Measurements from ENCODE around the gene PNMT. TPM values are rescaled to one million over a fixed set of nuclear protein-coding genes. Genes with fewer than 3 reads are reported as not detected.

The PNMT gene
- total and polyA plus RNA-seq, 2 of the 13 experiments (the other 11 are each of a cell fraction or from before 2014, with no cell fraction given): 0.25 TPM; not detected in 1

- Histone ChIP-seq H3K4me2 (ENCODE audit: low read depth, low read length) (no peak overlapping the region), H3K4me1 (ENCODE audit: insufficient read depth, low read length) (peaks cover 39% of the 10 kb centered on the region), H3K4me3 (replicated peaks in 1 of 3; ENCODE audit: insufficient read depth in 1 of 3, low read depth in 2 of 3, low read length in 3 of 3) (no peak overlapping the region), H2AFZ (ENCODE audit: low read length) (no peak overlapping the region), H3K27ac (ENCODE audit: extremely low read length, insufficient read depth, low read length) (no peak overlapping the region), H3K9ac (ENCODE audit: insufficient read depth, low read depth, low read length) (no peak overlapping the region), H3K27me3 (ENCODE audit: control insufficient read depth in 1 of 2, insufficient read depth in 2 of 2, low read length in 2 of 2) (peaks cover 2 to 14% of the 10 kb centered on the region in 2 experiments; a peak in 4 of 5 replicates), H3K79me2 (ENCODE audit: insufficient read depth, low read length) (no peaks in the 10 kb centered on the region), H3K36me3 (replicated peaks in 1 of 2; ENCODE audit: control insufficient read depth in 1 of 2, insufficient read depth in 2 of 2, low read length in 2 of 2) (peaks cover 22 to 26% of the 10 kb centered on the region in 2 experiments; a peak in 4 of 5 replicates), H4K20me1 (ENCODE audit: insufficient read depth, low read length) (no peaks in the 10 kb centered on the region), H3K9me3 (ENCODE audit: low read length) (no peaks in the 10 kb centered on the region)
- BruUV-seq (replicated peaks): no TSS peak
- in situ Hi-C loops (cut with HindIII; ENCODE audit: extremely low pct_ligation_motif_present, low pct_unique_long_range_greater_than_20kb) (no loop called here), intact Hi-C loops (cut with micrococcal nuclease; ENCODE audit: unreplicated experiment) (no loop called here)
- DNase-seq (ENCODE audit: low spot score) (no peak), ATAC-seq (no peak), FAIRE-seq (no peak)
- POLR2A ChIA-PET: no interaction called here
- WGBS (ENCODE audit: low lambda C conversion rate): 93% methylated on average over 8 of the region's 8 CpGs
- CTCF ChIA-PET (ENCODE audit: low intra/inter-chr PET ratio, low total read pairs): interaction anchor here (3.6 kb wide), 1 partner anchor 39 kb away, joined by 22 read pairs; no protein-coding TSS in a partner anchor
- TF ChIP-seq SALL1 (CRISPR knock-in tag; IDR thresholded peaks at IDR 0.05) (no peak), ZMYM3 (CRISPR knock-in tag; IDR thresholded peaks at IDR 0.05) (0 out of 2 replicates have a peak, but pooled peaks have one; percentile 12)
These were observed 6.3 kb upstream of the PNMT start for GRCh38 chr17:39661744-39662541.

GRCh38 chr17:39662551-39663339 is 5.5 kb upstream of the PNMT start:
- H3K9ac ChIP-seq (ENCODE audit: insufficient read depth, low read depth, low read length): no peak overlapping the region
- no peaks in the 10 kb centered on the region for H3K9me3 ChIP-seq (ENCODE audit: low read length)
- ATAC-seq: no peak
- 93% methylated on average over 16 of the region's 22 CpGs for WGBS (ENCODE audit: low lambda C conversion rate)
- no peak for FAIRE-seq
- no TSS peak for BruUV-seq (replicated peaks)
- CTCF ChIA-PET (ENCODE audit: low intra/inter-chr PET ratio, low total read pairs): interaction anchor here (3.6 kb wide), 1 partner anchor 40 kb away, joined by 22 read pairs; no protein-coding TSS in a partner anchor
- intact Hi-C loops (cut with micrococcal nuclease; ENCODE audit: unreplicated experiment) (no loop called here), in situ Hi-C loops (cut with HindIII; ENCODE audit: extremely low pct_ligation_motif_present, low pct_unique_long_range_greater_than_20kb) (no loop called here)
- H3K4me2 ChIP-seq (ENCODE audit: low read depth, low read length): no peak overlapping the region
- H3K36me3 ChIP-seq (replicated peaks in 1 of 2; ENCODE audit: control insufficient read depth in 1 of 2, insufficient read depth in 2 of 2, low read length in 2 of 2): peaks cover 21 to 26% of the 10 kb centered on the region in 2 experiments; a peak in 4 of 5 replicates
- no peaks in the 10 kb centered on the region for H4K20me1 ChIP-seq (ENCODE audit: insufficient read depth, low read length)
- no peaks in the 10 kb centered on the region for H3K79me2 ChIP-seq (ENCODE audit: insufficient read depth, low read length)
- peaks cover 47% of the 10 kb centered on the region for H3K4me1 ChIP-seq (ENCODE audit: insufficient read depth, low read length)
- H3K4me3 ChIP-seq (replicated peaks in 1 of 3; ENCODE audit: insufficient read depth in 1 of 3, low read depth in 2 of 3, low read length in 3 of 3): no peak overlapping the region
- no peak overlapping the region for H3K27ac ChIP-seq (ENCODE audit: extremely low read length, insufficient read depth, low read length)
- H3K27me3 ChIP-seq (ENCODE audit: control insufficient read depth in 1 of 2, insufficient read depth in 2 of 2, low read length in 2 of 2): peaks cover 5 to 22% of the 10 kb centered on the region in 2 experiments
- no peak for DNase-seq (ENCODE audit: low spot score)
- POLR2A ChIA-PET: interaction anchor here (1.5 kb wide), 1 partner anchor 77 kb away, joined by 4 read pairs; no protein-coding TSS in a partner anchor
- no peak overlapping the region for H2AFZ ChIP-seq (ENCODE audit: low read length)
- TF ChIP-seq CCDC6 (CRISPR knock-in tag; IDR thresholded peaks at IDR 0.05): no peak
- no peak for TF ChIP-seq PATZ1 (CRISPR knock-in tag; IDR thresholded peaks at IDR 0.05)
- TF ChIP-seq SP1 (IDR thresholded peaks at IDR 0.05): no peak
- TF ChIP-seq SP1 (CRISPR knock-in tag; IDR thresholded peaks at IDR 0.05): no peak
- TF ChIP-seq CSRNP1 (CRISPR knock-in tag; IDR thresholded peaks at IDR 0.05): no peak
- no peak for TF ChIP-seq ZNF639 (CRISPR knock-in tag; conservative IDR thresholded peaks at IDR 0.05)
